Activated CD8-positive, alpha-beta memory T cell treated with anti-CD3 and anti-CD28 coated beads for 4 hours (primary cell): ENCODE data around the gene BRF1.

Source experiments
- DNase-seq, 2 donors: peaks; one replicate each; pipeline ENCODE4 v3.0.0-alpha.2; 2020; ENCODE audit warnings: low read depth in 2 of 2

BRF1 gene

DNA sequence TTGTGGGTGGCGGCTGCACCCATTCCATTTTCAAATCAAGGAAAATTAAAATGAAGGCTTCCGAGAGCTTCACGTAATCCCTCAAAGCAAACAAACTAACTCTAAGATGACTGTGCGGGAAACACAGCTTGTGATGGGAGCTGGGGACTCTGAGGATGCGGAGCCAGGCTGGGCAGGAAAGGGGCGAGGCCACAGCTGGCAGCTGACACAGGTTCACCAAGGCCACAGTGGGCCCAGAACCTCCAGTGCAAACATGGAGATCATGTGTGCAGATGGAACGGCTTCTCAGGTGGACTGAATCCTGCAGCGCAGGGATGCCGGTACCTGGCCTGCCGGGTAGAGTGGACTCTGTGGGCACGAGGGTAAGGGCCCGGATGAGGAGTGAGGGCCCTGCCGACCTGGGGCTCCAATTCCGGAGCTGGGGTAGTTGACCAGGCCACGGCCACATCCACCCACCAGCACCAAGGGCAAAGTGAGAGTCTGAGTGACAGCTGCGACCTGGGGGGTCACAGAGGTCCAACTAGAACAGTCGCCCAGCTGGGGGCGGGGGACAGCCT is 71.6 kb downstream of the BRF1 start:
- DNase-seq, result no peak

DNA sequence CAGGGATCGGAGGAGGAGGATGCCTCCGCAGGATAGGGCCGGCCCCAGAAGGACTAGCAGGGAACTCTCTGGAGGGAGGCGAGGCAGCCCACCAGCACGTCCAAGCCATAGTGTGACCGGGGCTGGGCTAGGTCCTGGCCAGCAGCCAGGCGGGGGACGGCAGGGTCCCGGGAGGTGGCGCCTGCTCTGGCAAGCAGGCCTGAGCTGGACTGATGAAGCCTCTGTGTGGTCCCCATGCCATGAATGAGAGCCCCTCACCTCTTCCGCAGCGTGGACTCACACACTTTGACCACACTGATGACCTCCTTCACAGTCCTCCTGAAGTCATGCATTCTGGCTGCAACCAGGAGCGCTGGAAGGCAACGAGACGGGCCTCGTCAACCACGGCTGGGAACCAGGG is 72.2 kb downstream of the BRF1 start:
- DNase-seq, result no peak

DNA sequence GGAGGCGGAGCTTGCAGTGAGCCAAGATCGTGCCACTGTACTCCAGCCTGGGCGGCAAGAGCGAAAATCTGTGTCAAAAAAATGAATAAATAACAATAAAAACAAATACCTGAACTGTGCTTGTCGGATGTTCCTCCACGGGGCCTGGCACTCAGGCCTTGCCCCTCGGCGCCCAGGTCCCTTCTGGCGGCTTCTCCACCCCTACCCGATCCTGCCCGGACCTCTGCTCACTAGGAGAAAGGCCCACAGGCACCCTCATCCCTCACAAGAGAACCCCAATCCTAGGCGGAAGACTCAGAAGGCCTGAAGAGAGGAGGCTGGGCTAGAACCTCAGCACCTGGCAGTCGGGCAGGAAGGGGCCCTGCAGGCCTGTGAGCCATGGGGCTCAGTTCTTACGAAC is 73.5 kb downstream of the BRF1 start:
- no peak for DNase-seq

DNA sequence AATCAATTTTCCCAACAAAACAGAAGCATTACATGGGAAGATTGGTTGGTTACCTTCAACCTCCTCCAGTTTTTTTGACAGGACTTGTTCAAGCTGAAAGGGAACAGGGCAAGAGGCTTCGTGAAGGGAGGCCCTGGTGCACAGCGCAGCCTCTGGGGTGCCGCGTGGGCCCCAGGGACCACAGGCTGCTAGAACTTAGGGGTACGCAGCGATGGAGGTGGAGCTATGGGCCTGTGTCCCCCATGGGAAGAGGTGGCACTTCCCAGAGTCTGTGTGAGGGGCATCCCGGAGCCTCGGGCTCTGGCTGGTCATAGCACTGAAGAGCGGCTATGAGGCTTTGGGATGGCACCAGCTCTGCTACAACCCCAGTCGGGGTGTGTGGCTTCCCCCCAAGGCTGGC is 74.6 kb downstream of the BRF1 start:
- no peak for DNase-seq

DNA sequence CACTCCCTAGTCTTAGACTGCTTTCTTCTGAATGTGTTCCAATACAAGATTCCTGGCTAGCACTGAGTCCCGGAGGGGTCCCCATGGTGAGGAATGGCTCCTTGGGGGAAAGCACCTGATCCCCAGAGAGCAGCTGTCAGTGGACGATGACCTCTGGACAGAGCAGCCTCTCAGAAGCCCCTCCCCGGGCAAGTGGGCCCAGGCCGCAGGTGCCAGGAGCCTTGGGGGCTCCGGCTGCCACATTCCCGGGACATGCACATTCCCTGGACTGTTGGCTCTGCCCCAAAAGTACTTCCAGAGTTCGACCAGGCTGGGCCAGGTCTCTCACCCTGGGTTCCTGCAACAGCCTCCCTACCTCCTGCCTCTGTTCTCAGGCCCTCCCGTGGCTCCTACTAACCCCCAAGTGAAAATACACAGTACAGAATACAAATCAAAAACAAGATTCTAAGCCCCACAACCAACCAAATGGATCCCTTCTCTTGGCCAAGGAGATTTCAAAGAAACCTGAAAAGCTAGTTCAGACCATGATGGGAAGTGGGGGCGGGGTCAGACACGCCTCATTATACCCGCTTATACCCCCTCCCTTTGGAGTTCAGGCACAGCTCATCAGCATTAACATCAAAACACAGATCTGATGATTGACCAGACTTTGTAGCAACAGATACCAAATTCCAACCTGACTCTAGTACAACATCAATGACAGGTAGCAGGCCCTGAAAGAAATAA is 75.8 kb downstream of the BRF1 start:
- no peak for DNase-seq

DNA sequence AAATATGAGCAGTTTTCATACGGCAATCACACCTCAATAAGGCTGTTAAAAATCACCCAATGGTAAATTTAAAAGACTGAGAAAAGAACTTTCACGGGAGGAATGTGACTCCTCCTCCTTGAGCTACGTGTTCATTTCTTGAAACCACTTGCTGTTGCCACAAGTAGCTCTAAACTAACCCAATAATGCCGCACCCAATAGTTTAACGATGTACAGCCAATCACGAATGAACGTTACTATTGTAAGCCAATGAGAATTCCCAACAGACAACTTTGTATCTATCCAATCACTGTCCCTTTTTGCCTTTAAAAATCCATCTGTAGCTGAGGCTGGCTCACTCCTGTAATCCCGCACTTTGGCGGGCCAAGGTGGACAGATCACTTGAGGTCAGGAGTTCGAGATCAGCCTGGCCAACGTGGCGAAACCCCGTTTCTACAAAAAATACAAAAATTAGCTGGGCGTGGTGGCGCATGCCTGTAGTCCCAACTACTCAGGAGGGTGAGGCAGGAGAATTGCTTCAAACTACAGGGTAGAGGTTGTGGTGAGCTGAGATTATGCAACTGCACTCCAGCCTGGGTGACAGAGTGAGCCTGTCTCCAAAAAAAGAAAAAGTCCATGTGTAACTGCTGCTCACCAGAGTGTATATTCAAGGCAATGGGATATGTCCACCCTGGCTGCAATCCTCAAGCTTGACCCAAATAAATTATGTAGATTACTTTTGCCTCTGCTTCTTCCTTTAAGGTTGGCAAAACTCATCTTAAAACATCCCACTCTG is 76.8 kb downstream of the BRF1 start:
- no peak for DNase-seq

DNA sequence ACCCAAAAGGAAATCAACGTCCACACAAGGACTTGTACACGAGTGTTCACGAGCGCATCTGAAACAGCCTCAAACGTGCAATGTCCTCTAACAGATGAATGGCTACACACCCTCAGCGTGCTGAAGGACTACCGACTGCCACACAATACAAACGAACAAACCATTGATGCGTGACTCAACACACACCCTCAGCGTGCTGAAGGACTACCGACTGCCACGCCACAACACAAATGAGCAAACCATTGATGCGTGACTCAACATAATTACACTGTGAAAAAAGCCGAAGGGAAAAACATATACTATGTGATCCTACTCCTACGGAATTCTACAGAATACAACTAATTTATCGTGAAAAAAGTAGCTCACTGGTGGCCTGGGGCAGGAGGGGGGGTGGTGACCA is 77.5 kb downstream of the BRF1 start:
- no peak for DNase-seq

DNA sequence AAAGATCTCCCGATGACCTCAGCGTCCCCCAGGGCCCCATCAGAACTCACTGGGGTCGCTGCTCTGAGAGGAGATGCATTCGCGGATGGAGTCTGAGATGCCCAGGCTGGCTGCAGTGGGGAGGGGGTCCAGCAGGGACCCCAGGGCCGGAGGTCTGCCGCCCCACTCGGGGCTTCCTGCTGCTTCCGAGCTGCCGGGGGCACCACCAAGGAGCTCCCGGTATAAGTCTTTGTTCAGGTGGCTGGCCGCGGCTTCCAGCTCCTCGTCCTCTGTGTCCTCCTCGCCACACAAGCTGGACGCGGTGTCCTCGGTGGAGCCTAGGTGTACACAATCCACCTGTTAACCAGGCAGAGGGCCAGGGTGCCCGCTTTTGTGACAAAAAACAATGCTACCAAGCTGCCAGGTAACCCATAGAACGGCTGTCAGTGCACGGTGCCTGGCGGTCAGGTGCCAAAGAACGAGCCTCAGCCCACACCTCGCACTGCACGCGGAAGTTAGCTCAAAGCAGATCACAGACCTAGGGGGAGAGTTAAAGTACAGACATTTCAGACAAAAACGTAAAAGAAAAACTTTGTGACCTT is 79.1 kb downstream of the BRF1 start:
- DNase-seq, result no peak

DNA sequence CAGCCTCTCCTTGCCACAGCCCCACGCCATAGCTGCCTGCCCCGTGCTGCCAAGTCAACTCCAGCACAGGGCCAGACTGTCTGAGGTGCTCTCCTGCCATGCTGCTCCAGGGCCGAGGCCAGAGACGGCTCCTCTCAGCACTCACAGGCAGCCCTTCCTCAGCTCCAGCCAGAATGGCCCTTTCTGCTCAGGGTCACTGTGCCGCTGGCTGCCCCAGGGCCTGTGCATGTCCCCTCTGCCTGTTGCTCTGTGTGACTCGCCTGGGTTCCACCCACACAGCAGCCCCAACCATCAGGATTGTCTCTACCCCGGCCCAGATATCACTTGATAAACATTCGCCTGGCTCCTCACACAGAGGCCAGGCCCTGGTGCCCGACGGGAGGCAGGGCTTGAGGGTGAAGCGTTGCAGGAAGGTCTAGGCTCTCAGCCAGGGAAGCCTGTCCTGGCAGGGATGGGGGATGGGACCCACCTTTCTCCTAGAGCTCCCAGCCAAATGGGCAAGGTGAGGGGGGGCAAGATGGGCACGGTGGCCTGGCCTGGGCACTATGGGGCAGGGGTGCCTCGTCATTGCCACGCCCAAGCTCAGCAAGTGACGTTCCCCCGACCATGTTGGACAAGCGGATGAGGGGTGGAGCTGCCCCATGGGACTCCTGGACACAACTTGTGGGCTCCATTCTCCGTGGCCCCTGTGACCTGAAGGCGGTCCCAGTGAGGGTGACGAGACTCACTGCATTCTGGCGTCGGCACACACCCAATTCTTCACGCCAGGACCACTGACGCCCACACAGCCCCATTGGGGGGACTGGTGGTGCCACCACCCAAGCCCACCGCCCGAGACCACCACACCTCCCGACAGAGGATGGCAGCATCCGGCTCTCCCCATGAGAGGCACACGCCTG is 79.9 kb downstream of the BRF1 start:
- no peak for DNase-seq

DNA sequence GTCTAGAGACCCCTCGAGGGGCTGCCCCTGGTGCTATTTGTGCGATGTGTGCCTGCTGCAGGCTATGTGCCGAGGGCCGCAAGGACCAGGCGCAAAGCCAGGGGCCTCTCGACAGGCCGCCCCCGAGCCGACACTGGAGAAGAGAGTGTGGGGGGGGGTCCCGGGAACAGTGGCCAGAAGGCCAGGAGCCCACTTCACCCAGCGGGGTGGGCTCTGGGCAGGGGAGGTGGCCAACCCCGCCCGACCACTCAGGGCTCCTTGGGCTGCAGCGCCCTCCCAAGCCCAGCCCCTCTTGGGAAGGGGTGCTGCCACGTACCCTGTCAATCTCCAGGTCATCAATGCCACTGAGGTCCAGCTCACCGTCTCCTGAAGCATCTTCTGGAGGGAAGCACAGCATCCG is 81.0 kb downstream of the BRF1 start:
- no peak for DNase-seq

DNA sequence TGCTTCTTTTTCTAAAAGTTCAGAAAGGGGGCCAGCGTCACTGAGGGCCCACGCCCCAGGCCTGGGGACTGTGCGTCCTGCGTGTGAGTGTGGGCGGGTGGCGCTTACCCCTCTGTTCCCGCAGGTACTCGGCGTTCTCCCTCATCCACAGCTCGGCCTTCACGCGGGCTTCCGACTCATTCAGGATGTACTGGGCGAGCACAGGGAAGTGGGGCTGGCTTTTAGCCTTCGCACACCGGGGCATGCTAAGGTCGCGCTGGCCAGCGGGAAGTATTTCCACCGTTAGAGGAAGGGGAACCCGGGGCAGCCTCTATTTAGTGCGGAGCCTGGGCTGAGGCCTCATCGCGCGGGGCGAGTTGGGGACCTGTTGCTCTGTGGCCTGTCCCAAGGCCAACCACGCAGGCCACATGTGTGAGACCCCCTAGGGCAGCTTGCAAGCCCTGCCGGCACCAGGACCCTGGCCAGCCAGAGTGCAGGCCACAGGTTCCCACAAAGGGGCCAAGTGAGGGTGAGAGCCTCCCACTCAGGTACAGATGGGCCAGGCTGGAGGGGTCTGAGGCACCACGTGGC is 81.7 kb downstream of the BRF1 start:
- DNase-seq, result no peak

DNA sequence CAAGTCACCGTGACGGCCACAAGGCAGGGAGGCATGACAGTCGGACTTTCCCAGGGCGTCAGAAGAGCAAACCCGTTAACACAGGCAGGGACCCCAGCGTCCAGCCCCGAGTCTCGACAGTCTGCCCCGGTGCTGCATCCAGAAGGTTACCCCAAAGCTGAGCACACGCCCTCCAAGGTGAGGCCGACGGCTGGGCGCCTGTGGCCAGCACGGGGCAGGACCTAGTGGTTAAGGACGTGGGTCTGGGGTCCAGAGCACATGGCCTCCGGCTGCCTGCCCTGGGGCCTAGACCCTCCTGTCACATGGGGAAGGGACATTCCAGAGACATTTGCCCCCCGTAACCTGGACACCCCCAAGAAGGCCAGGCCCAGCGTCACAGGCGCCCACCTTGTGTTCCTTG is 82.2 kb downstream of the BRF1 start:
- no peak for DNase-seq

DNA sequence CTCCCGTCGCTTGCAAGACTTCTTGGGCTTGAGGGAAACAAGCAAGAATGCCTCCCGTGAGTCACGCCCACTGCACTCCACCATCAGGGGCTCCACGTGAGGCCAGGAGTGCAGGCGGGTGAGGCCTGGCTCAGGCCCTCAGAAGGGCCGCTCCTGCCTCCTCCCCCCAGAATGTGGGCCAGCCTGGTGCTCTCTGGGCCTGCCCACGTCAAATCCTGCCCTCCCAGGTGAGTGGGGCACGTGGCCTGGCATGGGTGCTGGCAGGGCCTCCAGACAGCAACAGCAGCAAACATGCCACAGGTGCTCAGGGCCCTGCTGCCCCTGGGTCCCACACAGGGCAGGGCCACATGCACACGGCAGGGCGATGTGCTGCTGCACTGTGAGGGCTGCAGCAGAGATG is 83.0 kb downstream of the BRF1 start:
- no peak for DNase-seq

DNA sequence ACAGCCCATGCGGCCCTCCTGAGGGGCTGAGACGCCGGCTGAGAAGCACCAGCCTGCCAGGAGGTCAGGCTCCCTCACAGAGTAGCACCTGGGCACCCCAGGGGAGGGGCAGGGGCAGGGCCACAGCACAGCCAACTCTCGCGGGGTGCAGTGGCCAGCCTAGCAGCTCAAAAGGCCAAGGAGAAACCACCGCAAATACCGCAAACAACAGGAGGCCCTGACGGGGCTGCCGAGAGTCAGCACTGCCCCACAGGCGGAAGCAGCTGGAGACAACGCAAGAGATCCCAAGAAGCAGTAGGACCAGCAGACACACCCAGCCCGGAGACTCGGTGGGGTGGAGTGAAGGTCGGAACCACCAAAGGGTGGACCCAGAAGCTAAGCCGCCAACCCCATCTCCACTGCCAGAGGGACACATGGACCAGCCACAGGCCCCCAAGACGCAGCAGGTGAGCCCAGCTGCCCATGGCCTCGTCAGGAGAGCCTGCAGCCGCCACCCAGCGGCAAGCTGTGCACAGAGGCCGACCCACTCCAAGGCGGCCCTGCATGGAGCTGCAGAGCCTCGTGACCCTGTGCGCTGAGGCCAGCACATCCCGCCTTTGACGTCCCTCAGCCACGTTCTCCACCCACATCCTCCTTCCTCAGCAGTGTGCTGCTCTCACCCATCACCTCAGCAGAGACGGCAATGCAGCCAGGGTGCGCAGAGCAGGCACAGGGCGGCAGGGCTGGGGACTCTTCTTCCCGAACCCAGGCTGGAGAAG is 84.1 kb downstream of the BRF1 start:
- no peak for DNase-seq

DNA sequence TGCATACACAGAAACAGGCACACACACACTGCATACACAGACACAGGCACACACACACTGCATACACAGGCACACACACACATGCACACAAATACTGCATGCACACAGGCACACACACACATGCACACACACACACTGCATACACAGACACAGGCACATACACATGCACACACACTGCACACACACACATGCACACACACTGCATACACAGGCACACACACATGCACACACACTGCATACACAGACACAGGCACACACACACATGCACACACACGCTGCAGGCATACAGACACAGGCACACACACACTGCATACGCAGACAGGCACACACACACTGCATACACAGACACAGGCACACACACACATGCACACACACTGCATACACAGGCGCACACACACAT is 85.2 kb downstream of the BRF1 start:
- no peak for DNase-seq

DNA sequence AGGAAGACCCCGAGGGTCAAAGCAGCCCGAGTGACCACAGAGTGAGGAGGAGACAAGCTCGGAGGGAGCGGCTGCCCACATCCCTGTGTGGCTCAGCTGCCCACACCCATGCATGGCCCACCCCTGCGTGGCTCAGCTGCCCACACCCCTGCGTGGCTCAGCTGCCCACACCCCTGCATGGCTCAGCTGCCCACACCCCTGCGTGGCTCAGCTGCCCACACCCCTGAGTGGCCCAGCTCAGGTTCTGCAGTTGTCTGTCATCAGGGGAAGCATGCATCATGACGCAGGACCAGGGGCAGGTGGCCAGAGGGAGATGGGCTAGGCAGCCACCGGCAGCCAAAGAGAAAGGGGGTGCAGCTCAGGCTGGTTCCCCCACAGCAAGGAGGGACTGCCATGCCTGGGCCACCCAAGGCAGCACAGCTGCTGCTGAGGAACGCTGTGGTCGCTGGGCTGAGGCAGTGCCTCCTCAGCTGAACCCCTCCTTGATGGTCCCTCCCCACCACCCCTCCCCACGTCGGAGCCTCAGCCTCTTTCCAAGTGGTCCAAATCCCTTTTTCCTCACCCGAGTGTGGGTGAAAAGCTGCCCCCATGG is 86.4 kb downstream of the BRF1 start:
- DNase-seq, result no peak

DNA sequence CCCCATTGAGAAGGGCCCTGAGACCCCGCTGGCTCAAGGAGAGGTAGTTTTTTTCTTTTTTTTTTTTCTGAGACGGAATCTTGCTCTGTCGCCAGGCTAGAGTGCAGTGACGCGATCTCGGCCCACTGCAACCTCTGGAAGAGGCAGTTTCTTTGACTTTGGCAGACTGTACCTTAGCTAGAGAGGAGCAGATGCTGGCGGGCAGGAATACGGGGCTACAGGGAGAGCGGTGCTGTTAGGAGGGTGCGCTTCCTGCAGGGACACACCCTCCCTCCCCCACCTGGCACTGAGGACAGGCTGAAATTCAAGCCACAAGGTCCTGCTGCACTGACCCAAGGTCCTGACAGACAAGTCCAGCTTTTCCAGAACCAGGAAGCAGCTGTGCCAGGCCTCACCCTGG is 87.4 kb downstream of the BRF1 start:
- no peak for DNase-seq

DNA sequence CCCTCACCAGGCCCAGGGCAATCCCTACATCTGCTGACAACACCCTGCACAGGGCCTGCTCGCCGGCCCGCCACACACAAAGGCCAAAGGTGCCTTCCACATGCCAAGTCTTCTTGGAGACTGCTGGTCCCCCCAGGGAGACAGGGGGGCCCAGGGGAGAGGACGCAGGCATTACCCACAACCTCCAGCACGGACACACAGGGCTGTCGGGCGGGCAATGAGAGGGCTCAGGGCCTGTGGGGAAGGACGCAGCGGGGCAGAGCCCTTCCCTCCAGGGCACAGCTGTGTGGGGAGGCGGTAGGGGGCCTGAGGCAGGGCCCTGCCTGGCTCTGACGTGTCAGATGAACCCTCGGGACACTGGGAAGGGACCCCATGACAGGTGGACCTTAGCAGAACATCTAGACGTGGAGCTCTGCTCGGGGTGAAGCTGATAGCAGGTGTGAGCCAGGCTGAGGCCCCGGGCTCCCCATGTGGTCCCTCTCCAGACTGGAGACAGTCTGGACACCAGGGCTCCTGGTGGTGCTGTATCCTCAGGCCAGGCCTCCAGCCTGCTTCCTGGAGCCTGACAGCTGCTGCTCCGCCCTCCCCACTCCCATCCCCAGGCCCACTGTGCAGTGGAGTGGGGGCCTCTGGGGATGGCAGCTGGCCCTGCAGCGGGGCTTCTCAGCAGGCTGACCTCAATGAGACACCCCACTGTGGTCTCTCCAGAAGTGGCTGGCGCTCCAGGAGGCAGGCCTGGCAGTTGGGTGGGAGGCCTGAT is 88.1 kb downstream of the BRF1 start:
- DNase-seq, result no peak

DNA sequence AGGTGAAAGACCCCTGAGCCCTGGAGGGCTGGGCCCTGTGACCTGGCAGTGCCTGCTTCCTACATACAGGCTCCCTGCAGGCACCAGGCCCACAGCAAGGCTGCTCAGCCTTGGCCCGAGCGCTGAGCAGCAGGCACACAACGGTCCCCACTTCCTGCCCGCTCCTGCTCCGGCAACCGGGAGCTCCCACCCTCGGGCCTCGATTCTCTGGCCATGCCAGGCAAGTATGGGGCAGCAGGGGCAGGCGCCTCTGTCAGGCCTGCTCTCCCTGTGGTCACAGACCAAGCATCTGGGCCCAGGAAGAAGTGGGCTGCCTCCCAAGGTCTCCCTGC is 89.1 kb downstream of the BRF1 start:
- DNase-seq, result no peak
